HCT116 (cell line): Measurements from ENCODE around the gene PCDH19.

Source experiments
- EZH2 ChIP-seq: fragments of 200-600 bp; sonication (generic); IDR thresholded peaks from 2 replicates; pipeline ENCODE4 v1.6.1; 2017; ENCODE audit warnings: antibody characterized with exemption, mixed run types
- SP1 ChIP-seq: IDR thresholded peaks from 2 replicates; pipeline ENCODE4 v1.6.1; 2012; ENCODE audit warnings: low read depth
- ZNF274 ChIP-seq: fragments of 200-500 bp; sonication (Bioruptor generic); IDR thresholded peaks from 2 replicates; pipeline ENCODE4 v1.6.1; 2014; ENCODE audit warnings: mild to moderate bottlenecking, low read depth, low read length, inconsistent platforms
- TF ChIP-seq, protein P1 (sequence below), 3 experiments: fragments of 200-600 bp in 1 of 3; sonication (generic) in 1 of 3; IDR thresholded peaks in 2 of 3; conservative IDR thresholded peaks in 1 of 3; 2 replicates each; pipeline ENCODE4 v1.5.1; 2012 to 2017; ENCODE audit warnings: low read depth in 2 of 3, low read length in 2 of 3, antibody characterized with exemption in 1 of 3, borderline replicate concordance in 1 of 3, control low read depth in 1 of 3, mild to moderate bottlenecking in 1 of 3, mixed read lengths in 1 of 3, mixed run types in 1 of 3, moderate library complexity in 1 of 3; ENCODE audit not compliant: insufficient read depth in 1 of 3

DNA sequence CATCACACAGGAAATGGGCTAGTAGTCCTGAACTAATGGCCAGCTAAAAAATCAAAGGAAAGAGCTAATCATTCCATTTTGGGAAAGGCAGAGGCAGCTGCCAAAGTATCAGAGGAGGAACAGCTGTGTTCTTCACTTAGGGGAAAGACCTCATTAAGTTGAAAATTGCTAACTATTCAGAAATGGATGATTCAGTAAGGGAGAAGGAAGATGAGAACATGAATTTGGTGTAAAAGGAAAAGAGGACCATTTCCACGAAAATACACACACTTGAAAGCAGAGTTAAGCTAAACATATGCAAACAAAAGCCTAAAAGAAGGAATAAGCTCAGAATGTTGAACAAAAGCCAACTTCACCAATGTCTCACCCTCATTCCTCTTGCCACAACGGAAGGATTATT, 90.4 kb downstream of the PCDH19 start:
- TF ChIP-seq EZH2 (no peak), ZNF274 (no peak), SP1 (no peak)
- TF ChIP-seq, protein P1, sequence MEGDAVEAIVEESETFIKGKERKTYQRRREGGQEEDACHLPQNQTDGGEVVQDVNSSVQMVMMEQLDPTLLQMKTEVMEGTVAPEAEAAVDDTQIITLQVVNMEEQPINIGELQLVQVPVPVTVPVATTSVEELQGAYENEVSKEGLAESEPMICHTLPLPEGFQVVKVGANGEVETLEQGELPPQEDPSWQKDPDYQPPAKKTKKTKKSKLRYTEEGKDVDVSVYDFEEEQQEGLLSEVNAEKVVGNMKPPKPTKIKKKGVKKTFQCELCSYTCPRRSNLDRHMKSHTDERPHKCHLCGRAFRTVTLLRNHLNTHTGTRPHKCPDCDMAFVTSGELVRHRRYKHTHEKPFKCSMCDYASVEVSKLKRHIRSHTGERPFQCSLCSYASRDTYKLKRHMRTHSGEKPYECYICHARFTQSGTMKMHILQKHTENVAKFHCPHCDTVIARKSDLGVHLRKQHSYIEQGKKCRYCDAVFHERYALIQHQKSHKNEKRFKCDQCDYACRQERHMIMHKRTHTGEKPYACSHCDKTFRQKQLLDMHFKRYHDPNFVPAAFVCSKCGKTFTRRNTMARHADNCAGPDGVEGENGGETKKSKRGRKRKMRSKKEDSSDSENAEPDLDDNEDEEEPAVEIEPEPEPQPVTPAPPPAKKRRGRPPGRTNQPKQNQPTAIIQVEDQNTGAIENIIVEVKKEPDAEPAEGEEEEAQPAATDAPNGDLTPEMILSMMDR (IDR thresholded peaks at IDR 0.05 in 2 of 3, conservative IDR thresholded peaks at IDR 0.05 in 1 of 3; ENCODE audit: borderline replicate concordance in 1 of 3, insufficient read depth in 1 of 3, low read depth in 2 of 3, low read length in 2 of 3): no peak
